ENCODE measurements around the gene COL21A1.

Gene COL21A1

DNA sequence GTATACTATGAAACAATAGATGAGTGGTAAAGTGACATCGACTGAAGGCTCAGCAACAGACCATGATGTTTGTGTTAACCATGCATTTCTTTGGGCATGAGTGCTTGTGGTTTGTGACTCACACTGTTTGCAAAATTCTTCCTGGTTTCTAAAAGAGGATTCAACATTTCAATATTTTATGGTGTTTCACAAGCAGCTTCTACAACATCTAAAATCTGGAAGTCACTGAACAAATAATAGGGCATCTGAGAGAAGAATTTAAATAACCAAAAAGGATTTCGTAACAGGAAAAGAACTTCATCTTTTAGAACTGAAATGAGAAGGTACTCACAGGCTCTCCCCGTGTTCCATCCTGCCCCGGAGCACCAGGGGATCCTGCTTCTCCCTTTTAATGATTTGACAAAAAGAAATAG, 146.2 kb downstream of the COL21A1 start:
- no peak for DNase-seq

DNA sequence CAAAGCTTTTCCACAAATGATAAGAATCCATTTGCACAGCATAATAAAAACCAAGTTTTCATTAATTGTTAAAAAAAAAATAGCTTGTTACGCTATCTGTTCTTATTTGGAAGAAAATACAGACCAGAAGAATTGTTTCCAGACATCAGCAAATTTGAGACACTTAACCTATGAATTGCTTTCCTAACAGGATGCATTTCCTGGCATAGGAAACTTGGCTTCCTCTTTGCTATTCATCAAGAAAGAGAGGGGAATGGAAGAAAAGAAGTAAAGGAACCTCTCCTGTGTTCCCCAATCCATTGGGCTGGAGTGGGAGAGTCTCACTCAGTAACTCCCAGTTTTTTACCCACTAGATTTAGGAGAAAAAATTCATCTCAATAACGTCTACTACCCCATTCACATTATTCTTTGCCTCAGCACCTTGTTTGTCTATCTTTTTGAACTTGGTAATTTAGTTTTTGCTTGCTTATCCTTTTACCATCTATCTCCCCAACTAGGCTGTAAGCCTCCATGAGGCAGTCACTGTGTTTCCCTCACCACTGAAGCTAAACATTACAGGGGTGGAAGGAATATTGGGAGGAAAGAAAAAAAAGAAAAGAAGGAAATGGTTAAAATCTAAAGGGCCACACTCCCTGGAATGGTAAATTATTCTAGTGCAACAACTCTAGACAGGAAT, 150.3 kb downstream of the COL21A1 start:
- DNase-seq = no peak

DNA sequence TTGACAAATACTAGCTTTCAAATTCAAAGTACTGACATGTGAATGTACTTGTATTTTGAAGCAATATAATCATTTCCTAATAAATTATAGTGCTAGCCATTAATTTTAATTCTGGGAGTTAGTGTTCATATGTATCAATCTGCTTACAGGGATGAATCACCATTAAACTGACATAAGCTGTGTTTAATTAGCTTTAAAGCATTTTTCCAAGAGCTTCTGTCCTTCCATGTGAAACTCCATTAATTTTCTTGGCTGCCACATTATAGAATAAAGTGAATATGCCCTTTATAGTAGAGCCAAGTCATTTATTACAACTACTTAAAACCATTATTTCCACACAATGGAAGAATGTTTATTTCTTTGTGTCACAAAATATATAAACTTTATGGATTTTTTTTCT, 150.8 kb downstream of the COL21A1 start:
- DNase-seq = no peak

DNA sequence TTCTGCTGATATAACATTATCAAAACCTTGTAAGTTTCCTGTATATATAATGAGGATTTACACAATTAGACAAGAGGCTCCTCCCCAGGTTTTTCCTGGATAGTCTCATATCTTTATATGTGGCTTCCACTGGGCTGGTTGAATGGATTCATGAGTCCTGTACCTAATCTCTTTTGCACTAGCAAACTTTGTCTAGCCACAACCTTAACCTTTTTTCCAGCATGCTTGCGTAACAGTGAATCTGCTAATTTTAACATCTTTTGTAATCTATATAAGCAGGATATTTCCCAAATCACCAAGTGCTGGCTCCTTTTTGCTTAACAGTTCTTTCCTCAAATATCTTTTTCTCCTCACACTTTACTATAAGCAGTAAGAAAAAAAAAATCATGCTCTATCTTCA, 153.6 kb downstream of the COL21A1 start:
- DNase-seq = no peak

DNA sequence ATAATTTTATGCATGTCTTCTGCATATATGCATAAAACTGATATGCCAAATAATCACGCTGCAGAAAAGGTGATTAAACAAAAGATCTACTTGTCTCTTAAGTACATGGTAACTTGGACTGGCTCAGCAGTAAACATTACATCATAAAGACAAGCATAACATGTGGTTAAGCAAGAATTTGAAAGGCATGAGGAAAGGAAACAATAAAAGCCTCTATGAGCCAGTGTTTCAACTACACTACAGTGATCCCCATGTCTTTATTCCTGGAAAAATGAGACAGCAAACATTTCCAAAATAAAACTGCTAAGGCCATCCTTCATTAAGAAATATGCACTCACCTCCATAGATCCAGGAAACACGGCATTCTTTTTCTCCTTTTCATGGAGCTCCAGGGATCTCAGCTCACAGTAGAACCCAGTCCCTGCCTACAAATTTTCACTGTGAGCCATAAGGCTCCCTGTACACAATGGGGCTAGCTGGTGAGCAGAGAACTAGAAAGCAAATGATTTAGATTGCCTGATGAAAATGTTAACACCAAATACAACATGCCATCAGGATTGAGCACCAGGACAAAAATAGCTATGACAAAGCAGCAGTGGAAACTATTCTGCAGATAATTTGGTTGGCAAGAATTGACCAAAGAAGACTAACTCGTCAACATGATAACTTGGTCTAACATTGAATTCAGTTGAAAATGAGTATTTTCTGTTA, 156.1 kb downstream of the COL21A1 start:
- DNase-seq = no peak

DNA sequence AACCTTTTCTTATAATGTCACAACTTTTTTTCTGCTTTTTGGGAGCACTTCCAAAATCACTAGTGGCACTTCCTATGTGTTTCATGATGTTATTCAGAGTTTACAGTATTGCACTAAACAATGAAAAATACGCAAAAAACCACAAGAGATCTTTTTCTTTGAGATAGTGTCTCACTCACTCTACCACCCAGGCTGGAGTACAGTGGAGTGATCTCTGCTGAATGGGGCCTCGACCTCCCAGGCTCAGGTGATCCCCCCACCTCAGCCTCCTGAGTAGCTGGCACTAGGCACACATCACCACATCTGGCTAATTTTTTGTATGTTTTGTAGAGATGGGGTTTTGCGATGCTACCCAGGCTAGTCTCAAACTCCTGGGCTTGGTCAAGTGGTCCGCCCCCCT, 158.7 kb downstream of the COL21A1 start:
- no peak for DNase-seq

DNA sequence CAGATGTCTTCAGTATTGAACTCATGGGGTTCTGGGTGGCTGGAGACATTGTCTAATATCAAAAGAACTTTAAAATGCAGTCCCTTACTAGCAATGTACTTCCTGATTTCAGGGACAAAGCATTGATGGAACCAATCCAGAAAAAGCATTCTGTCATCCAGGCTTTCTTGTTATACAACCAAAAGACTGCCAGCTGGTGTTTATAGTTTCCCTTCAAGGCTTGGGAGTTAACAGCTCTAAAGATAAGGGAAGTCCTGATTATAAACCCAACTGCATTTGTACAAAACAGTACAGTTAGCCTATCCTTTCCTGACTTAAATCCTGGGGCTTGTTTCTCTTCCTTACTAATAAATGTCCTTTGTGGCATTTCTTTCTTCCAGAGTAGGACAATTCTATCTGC, 160.0 kb downstream of the COL21A1 start:
- no peak for DNase-seq

DNA sequence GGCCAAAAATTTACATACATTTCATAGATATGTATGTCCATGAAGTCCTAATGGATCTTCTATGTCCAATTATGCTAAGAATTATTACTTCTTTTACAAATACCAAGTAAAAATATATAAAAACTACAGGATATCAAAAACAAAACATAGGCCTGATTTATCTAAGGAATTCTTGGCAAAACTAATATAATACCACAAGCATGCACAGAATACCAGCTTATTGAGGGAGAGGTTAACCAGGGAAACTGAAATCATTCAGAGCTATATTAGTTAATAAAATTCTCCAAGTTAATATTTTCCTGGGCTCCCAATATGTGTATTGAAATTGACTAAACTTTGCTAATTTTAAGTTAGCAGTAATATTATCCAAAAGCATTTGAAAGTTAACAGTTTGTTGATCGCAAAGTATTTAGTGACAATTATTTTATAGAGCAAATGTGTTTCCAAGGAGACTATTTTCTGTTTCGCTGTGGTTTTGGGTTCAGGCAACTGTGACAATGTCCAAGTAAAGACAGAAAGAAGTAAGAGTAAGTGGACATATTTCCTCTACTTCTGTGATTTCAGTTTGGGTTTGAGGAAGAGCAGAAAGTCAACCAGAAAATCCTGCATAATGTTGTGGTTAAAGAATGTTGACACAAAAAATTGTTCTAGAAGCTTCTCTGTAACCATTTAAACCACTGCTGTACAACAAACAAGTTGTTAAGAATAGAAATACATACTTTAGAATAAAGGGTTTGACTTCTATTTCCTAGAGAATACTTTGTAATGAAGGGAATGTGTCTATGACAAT, 167.4 kb downstream of the COL21A1 start:
- DNase-seq = no peak

DNA sequence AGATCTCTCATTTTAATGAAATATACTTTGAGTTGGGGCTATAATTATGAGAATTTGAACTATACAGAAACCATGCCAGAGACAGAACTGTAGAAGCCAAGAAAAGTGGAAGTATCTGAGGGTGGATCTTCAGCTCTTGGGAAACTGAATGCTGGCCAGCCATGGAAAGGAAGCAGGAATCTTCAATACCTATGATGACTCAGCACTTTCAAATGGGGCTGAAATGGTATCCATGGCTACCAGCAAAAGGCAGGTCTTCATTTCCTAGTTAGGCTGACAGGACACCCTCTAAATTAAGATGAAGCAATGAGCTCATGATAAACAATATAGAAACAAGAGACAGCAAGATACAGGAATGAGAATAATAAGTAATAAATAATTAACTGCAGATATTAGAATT, 171.3 kb downstream of the COL21A1 start:
- DNase-seq = no peak

DNA sequence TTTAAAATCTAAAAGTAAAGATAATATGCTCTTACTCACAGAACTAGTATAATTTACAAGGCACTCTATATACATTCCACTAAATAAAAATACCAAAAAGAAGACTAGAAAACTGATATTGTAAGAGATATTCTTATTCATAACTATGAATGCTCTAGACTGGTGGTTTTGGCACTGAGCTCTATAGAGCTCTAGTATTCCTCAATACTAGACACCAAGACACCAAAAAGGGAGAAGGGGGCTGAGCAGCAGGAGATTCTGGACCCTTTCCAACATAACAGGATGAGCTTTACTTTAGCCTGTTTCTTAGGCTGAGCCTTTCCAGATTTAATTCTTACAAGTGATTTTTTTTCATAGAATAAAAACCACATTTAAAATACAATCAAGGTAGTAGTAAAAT, 173.6 kb downstream of the COL21A1 start:
- no peak for DNase-seq

DNA sequence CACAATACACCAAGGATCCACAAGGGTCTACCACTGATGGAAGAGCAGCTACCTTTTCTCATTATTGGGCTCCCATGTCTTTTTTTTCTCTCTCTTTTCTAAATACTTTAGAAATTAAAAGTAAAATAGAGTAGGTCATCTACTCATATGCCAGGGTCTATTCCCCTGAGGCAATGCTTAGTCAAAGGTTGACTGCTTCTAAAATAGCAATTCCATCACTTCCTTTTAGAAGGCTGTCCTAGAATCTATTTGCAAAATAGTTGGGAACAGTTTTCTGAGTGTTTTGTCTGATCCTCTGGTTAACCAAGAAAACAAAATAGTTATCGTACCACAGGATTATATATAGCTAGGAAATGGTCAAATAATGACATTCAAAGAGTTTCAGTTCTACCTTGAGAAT, 174.1 kb downstream of the COL21A1 start:
- DNase-seq = no peak

DNA sequence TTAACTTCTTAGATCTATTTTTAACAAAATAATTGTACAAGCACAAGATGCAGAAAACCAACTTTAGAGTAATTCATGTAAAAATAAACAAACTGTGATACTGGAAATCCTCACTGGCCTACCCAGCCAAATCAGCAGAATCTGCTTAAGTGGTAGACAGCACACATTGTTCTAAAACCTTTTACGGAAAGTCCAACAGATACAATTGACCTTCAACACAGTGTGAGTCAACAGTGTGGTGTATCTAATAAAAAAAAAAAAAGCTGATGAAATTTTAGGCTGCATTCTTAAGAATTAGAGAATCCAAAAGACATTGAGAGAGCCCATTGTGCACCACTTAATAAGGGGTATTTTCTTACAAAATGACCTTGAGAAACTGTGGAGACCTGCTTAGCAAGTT, 174.5 kb downstream of the COL21A1 start:
- DNase-seq = no peak

DNA sequence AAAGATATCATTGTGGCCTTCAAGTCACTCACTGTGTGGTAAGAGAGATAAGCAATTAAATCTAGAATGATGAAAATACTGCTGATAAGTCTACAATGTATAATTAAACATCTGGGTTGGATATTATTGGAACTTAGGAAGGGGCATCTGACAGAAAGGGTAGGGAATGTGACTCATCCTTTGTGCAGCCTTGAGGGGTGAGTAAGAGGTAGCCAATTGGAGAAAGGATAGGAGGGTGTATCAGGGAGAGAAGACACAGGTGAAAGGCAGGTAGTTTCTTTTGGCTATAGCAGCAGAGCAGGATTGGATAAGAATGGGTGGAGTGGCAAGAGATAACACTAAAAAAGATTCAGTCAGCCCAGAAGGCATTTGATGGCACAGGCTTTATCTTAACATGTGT, 182.0 kb downstream of the COL21A1 start:
- no peak for DNase-seq

DNA sequence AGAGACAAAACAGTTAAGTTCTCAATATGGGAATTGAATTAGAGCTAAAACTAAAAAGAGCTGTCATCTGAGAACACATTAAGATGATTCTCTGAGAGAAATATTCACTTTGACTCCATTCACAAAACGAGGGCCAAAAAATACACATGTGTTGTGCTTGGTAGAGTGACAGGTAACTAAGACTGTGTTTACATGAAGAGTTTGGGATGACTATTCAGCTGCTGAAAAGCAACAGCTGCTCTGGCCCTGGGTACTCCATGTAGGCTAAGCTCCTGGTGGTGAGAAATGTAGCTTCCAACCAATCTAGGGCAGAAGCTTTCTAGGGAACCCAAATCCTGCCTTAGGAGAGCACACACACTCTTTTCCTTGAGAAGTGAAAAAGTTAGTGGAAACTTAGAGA, 184.5 kb downstream of the COL21A1 start:
- no peak for DNase-seq

DNA sequence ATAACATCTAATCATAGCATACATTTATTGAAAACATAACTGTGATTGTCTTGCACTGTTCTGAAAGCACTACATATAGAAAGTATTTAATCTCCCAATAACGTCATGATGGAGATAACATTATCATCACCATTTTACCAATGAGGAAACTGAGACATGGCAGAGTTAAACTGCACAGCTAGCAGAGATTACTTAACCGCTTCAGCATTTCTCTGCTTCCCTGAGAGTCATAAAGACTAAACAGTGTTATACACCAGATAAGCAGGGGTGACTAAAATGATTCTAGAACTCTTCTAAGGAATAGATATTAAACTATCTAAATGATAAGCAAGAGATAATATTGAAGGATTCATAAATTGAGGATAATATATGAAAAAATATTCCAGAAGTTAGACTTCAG, 188.7 kb downstream of the COL21A1 start:
- DNase-seq = no peak

DNA sequence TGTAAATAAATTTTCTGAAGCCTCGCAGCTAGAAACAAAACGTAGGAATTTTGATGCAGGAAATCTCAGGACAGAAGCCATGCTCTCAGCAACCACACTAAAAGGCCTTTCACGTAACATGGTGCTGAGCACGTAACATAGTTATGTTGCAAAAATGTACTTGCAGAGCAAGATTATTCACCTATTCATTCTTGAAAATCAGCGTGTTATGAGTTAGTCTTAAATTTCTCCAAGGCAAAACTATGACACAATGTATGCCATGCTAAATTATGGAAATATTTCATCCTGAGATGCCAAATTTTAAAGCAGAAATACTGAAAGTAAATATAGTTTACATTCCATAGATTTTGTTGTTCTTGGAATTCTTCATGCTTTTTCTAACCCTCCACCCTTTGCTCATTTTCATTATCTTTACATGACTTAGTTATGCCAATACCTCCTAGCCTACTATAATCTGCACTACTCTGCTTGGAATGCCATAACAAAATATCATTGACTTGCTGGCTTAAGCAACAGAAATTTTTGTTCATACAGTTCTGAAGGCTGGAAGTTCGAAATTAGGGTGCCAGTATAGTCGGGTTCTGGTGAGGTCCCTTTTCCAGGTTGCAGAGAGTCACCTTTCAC, 192.2 kb downstream of the COL21A1 start:
- DNase-seq = no peak

DNA sequence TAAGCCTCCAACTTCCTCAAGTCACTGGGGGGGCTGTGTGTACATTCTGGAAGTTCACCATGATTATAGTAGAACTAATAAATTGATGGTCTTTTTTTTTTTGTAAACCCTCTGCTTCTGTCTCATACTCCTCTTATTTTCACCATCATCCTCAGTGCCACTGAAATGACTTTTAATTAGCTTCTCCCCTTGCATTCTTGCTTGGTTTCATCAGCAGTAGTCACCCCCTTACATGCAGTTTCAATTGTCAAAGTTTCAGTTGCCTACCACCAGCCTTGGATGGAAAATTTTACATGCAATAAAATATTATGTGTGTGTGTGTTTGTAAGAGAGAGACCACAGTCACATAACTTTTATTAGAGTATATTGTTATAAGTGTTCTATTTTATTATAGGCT, 196.2 kb downstream of the COL21A1 start:
- no peak for DNase-seq

DNA sequence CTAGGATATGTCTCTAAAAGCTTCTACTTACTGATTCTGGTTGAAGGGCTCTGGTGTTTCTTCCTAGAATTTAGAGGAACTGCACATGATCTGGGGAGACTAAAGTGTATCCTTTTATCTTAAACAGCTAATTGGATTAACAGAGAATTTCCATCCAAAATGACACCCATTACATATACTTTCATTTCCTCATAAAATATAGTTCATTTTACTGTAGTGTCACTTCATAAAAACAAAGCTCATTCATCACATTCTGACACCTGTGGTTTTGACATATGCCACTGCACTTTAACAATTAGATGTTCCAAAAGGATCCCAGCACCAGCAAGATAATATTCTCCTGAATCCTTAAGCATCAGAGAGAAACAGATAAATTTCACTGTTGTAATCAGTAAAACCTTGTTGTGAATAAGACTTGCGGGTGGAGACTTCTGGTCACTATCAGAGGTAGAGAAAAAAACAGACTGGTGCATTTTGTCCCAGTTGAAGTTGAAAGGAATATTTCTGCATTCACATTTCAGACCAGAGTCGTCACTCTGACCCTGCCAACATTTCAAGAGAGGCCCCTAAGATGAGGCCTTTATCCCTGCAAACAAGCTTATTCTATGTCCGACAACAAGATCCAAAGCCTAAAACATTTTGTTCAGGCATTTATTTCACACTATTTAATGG, 196.7 kb downstream of the COL21A1 start:
- no peak for DNase-seq

DNA sequence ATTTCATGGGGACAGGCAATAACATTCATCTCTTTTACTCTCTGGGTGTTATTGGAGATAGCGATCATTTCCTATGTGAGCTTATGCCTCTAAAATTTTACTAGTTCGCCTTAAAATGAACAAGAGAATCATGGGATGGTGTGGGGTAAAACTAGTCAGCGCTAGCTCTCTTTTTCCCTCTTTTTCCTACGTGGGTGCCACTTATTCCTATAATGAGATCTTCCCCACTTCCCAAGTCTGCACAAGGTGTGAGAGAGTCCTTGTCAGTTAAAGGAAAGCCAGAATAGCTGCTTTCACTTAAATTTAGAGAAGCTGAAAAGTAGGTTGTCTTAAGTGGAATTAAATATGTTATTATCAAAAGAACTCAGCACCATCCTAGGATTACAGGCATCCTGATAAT, 198.8 kb downstream of the COL21A1 start:
- DNase-seq = no peak

DNA sequence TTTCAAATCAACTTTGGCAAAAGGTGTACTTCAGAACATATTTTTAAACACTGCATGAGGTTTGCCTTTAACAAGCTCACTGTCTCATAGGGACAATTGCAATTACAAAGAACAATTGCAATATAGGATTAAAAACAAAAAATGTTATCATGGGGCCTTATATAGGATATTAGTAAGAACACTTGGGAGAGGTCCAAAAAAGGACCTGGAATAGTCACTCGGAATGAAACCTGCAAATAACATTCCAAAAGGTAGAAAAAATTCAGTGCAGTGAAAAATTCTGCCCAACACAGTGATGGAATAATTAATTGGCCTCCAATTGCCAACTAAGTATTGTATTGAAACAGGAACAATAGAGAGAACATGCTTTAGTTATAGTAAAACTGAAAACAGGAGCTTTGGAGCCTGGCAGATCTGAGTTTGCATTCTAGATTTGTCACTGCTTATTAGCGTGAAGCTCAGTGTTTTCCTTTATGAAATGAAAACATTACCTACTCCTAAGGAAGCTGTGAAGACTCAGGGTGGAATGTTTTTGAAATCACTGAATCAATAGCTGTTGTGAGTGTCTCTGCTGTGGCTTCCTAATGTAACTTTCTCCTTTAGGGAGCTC, 199.3 kb downstream of the COL21A1 start:
- DNase-seq = no peak

DNA sequence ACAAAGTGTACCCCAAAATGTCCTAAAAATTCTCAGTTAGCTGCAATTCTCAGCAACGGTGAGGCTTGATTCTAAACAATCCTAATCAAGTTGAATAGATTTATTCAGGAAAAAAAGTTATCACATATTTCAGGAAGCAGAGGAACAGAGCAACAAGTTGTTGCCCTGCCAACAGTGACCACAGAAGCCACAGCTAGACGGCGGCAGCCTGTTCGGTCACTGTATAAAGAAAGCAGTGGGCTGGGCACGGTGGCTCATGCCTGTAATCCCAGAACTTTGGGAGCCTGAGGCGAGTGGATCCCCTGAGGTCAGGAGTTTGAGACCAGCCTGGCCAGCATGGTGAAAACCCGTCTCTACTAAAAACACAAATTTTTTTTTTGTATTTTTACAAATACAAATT, 200.8 kb downstream of the COL21A1 start:
- no peak for DNase-seq

DNA sequence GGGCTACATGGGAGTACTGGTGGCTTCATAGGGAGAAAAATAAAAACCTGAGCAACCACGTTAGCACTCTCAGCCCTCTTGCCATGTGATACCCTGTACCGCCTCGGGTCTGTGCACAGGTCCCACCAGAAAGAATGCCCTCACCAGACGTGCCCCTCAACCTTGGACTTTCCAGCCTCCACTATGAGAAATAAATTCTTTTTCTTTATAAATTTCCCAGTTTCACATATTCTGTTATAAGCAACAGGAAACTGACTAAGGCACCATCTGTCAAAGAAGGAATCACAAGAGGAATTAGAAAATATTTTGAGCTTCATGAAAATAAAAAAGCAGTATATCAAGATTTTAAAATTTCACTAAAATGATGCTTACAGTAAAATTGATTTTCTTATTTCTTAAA, 203.6 kb downstream of the COL21A1 start:
- no peak for DNase-seq

DNA sequence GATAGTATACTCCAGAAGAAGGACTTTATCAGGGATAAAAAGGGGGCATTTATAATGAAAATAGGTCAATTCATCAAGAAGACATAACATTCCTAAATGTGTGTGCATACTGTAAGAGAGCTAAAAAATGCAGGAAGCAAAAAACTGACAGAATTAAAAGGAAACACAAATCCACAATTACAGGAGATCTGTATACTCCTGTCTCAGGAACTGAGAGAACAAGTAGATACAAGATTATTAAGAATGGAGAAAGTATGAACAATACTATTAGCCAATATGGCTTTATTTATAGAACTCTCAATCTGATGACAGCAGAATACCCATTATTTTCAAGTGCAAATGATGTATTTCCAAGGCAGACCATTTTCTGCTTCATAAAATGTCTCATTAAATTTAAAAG, 204.3 kb downstream of the COL21A1 start:
- DNase-seq = no peak

All from activated naive CD4-positive, alpha-beta T cell treated with anti-CD3 and anti-CD28 coated beads, Interleukin-2, amount 50 U/mL, for 16 hours (primary cell).